GM04503 (cell line): ENCODE measurements around the gene ATG4C.

ENCODE experiments used
- DNase-seq: peaks from one replicate; pipeline ENCODE4 v3.0.0-alpha.2; 2012; ENCODE audit warnings: low read depth

Gene ATG4C

GRCh38 chr1:62840555-62840954 lies 56.6 kb downstream of the ATG4C start:
- DNase-seq, result no peak

- DNase-seq, result peak; percentile 14
These were observed 57.7 kb downstream of the ATG4C start for GRCh38 chr1:62841587-62842169.

- no peak for DNase-seq
These were observed 60.1 kb downstream of the ATG4C start for GRCh38 chr1:62844030-62844429.

GRCh38 chr1:62849031-62849430 lies 65.1 kb downstream of the ATG4C start:
- DNase-seq, result no peak

GRCh38 chr1:62852253-62852652 lies 68.3 kb downstream of the ATG4C start:
- no peak for DNase-seq

- DNase-seq, result no peak
These were observed 73.0 kb downstream of the ATG4C start for GRCh38 chr1:62856960-62857359.

GRCh38 chr1:62869217-62869754 lies 85.4 kb downstream of the ATG4C start:
- no peak for DNase-seq

GRCh38 chr1:62870148-62870547 lies 86.2 kb downstream of the ATG4C start:
- DNase-seq, result peak; percentile 17

GRCh38 chr1:62875676-62876075 lies 91.7 kb downstream of the ATG4C start:
- DNase-seq, result no peak

GRCh38 chr1:62876535-62876934 lies 92.6 kb downstream of the ATG4C start:
- DNase-seq, result no peak

- no peak for DNase-seq
These were observed 93.6 kb downstream of the ATG4C start for GRCh38 chr1:62877579-62877978.

- no peak for DNase-seq
These were observed 96.0 kb downstream of the ATG4C start for GRCh38 chr1:62879962-62880361.

- DNase-seq, result no peak
These were observed 98.5 kb downstream of the ATG4C start for GRCh38 chr1:62882201-62883104.

GRCh38 chr1:62884156-62884740 lies 100.3 kb downstream of the ATG4C start:
- no peak for DNase-seq

GRCh38 chr1:62887799-62888507 lies 104.0 kb downstream of the ATG4C start:
- DNase-seq, result no peak

GRCh38 chr1:62891956-62892562 lies 108.1 kb downstream of the ATG4C start:
- no peak for DNase-seq

GRCh38 chr1:62897788-62898187 lies 113.9 kb downstream of the ATG4C start:
- DNase-seq, result no peak

- no peak for DNase-seq
These were observed 116.6 kb downstream of the ATG4C start for GRCh38 chr1:62900566-62900965.

- DNase-seq, result no peak
These were observed 117.7 kb downstream of the ATG4C start for GRCh38 chr1:62901650-62902049.

- DNase-seq, result no peak
These were observed 119.6 kb downstream of the ATG4C start for GRCh38 chr1:62903522-62903921.

- DNase-seq, result no peak
These were observed 120.3 kb downstream of the ATG4C start for GRCh38 chr1:62903982-62904855.
